Nephron (organoid): ENCODE results near the gene CCL4.
"Not testable (repeated sequence)": the region's sequence is repeated elsewhere in the genome, so short reads cannot be mapped to it uniquely, and the experiment has no call there.

ENCODE experiments used
- H3K27ac Mint-ChIP-seq, 3 experiments: 2 replicates each; pipeline ENCODE4 v1.8.0; 2020; ENCODE audit warnings: mixed read lengths in 3 of 3, mild to moderate bottlenecking in 2 of 3, moderate library complexity in 1 of 3
- H3K27me3 Mint-ChIP-seq: 2 replicates; pipeline ENCODE4 v1.8.0; 2021; ENCODE audit warnings: low read depth, mild to moderate bottlenecking, moderate library complexity, mixed read lengths
- H3K36me3 Mint-ChIP-seq: 2 replicates; pipeline ENCODE4 v1.8.0; 2020; ENCODE audit warnings: low read depth, mixed read lengths
- H3K4me1 Mint-ChIP-seq: 2 replicates; pipeline ENCODE4 v1.8.0; 2020; ENCODE audit warnings: mixed read lengths
- H3K4me3 Mint-ChIP-seq, 3 experiments: 2 replicates each; pipeline ENCODE4 v1.8.0; 2020; ENCODE audit warnings: mild to moderate bottlenecking in 3 of 3, mixed read lengths in 3 of 3, moderate library complexity in 2 of 3
- H3K9me3 Mint-ChIP-seq: 2 replicates; pipeline ENCODE4 v1.8.0; 2020; ENCODE audit warnings: mixed read lengths
- TF ChIP-seq, protein P1 (sequence below), 3 experiments: fragments of 200-600 bp; sonication (generic); IDR thresholded peaks; one replicate each; pipeline ENCODE4 v1.5.0; 2021; ENCODE audit warnings: antibody characterized with exemption in 3 of 3; ENCODE audit not compliant: unreplicated experiment in 3 of 3

The CCL4 gene

GRCh38 chr17:36117505-36118382 is 14.1 kb downstream of the CCL4 start:
- Mint-ChIP-seq H3K27me3 (no peaks in the 10 kb centered on the region), H3K27ac (no peak overlapping the region), H3K4me1 (no peaks in the 10 kb centered on the region), H3K9me3 (no peaks in the 10 kb centered on the region), H3K4me3 (no peak overlapping the region), H3K36me3 (no peaks in the 10 kb centered on the region)
- TF ChIP-seq, protein P1, sequence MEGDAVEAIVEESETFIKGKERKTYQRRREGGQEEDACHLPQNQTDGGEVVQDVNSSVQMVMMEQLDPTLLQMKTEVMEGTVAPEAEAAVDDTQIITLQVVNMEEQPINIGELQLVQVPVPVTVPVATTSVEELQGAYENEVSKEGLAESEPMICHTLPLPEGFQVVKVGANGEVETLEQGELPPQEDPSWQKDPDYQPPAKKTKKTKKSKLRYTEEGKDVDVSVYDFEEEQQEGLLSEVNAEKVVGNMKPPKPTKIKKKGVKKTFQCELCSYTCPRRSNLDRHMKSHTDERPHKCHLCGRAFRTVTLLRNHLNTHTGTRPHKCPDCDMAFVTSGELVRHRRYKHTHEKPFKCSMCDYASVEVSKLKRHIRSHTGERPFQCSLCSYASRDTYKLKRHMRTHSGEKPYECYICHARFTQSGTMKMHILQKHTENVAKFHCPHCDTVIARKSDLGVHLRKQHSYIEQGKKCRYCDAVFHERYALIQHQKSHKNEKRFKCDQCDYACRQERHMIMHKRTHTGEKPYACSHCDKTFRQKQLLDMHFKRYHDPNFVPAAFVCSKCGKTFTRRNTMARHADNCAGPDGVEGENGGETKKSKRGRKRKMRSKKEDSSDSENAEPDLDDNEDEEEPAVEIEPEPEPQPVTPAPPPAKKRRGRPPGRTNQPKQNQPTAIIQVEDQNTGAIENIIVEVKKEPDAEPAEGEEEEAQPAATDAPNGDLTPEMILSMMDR (IDR thresholded peaks at IDR 0.05; ENCODE audit: unreplicated experiment in 3 of 3), result no peak

DNA sequence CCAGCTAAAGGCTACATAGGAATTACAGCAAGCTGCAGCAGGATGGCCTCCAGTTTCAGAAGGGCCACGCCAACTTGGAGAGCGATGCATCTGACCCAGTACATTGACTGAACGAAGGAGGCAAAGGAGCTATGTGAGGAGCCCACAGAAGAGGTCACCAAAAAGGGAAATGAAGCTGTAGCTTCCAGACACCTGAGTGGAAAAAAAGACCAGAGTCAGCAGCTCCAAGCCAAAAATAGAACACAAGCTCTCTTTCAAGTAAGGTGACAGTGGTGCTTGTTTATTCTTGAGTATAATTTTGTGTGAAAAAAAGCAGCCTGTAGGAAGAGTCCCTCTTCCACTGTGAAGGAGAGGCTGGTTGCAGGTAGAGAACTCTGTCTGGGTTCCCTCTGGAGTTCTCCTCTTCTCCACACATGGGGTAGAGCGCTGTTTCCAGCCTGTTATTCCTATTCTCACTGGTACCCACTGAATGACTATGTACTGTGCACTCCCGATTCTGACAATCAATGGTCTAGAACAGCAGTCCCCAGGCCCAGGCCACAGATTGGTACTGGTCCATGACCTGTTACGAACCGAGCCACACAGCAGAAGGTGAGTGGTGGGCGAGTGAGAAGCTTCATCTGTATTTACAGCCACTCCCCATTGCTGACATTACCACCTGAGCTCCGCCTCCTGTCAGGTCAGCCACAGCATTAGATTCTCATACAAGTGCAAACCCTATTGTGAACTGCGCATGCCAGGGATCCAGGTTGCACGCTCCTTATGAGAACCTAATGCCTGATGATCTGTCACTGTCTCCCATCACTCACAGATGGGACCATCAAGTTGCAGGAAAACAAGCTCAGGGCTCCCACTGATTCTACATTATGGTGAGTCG is 15.1 kb downstream of the CCL4 start:
- no peaks in the 10 kb centered on the region for H3K4me1 Mint-ChIP-seq
- no peaks in the 10 kb centered on the region for H3K36me3 Mint-ChIP-seq
- H3K27me3 Mint-ChIP-seq, result no peaks in the 10 kb centered on the region
- no peaks in the 10 kb centered on the region for H3K9me3 Mint-ChIP-seq
- TF ChIP-seq, protein P1 (IDR thresholded peaks at IDR 0.05; ENCODE audit: unreplicated experiment in 3 of 3), result no peak
- no peak overlapping the region for H3K27ac Mint-ChIP-seq
- no peak overlapping the region for H3K4me3 Mint-ChIP-seq

DNA sequence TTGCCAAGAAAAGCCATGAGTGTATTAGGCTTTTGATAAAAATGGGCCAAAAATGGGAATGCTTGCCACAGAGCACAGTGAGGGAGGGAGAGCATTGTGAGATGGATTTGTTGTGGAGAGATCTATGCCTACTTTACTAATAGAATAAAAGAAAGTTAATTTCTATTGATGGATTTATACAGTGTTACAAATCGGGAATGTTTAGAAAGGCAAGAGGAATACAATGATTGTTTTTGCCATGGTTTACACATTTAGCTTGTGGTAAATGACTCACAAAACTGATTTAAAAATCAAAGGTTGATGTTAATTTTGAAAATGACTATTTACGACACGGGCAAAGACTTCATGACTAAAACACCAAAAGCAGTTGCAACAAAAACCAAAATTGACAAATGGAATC is 16.6 kb downstream of the CCL4 start:
- Mint-ChIP-seq H3K4me1 (no peaks in the 10 kb centered on the region), H3K4me3 (no peak overlapping the region), H3K36me3 (no peaks in the 10 kb centered on the region), H3K27ac (no peak overlapping the region), H3K9me3 (no peaks in the 10 kb centered on the region), H3K27me3 (no peaks in the 10 kb centered on the region)
- TF ChIP-seq, protein P1 (IDR thresholded peaks at IDR 0.05; ENCODE audit: unreplicated experiment in 3 of 3), result no peak

GRCh38 chr17:36121099-36121498 is 17.5 kb downstream of the CCL4 start:
- H3K4me3 Mint-ChIP-seq, H3K9me3 Mint-ChIP-seq, H3K36me3 Mint-ChIP-seq, H3K4me1 Mint-ChIP-seq, H3K27ac Mint-ChIP-seq, H3K27me3 Mint-ChIP-seq: not testable (repeated sequence)

GRCh38 chr17:36123431-36123830 is 19.8 kb downstream of the CCL4 start:
- no peaks in the 10 kb centered on the region for H3K36me3 Mint-ChIP-seq
- no peak overlapping the region for H3K4me3 Mint-ChIP-seq
- no peak overlapping the region for H3K27ac Mint-ChIP-seq
- TF ChIP-seq, protein P1 (IDR thresholded peaks at IDR 0.05; ENCODE audit: unreplicated experiment in 3 of 3), result no peak
- H3K27me3 Mint-ChIP-seq, result no peaks in the 10 kb centered on the region
- H3K9me3 Mint-ChIP-seq, result peaks cover 5% of the 10 kb centered on the region
- no peaks in the 10 kb centered on the region for H3K4me1 Mint-ChIP-seq
